CD4-positive, alpha-beta T cell (primary cell): ENCODE data around the gene RAB40C. TPM values are rescaled to one million over a fixed set of nuclear protein-coding genes. Genes with fewer than 3 reads are reported as not detected.

Experiments used
- ATAC-seq: fragments of 200-7000 bp; cut with Tn5 transposase; one replicate; pipeline ENCODE4 v1.10.0; 2022; ENCODE audit warnings: mild to moderate bottlenecking; ENCODE audit not compliant: poor library complexity
- CTCF ChIA-PET: fragments of 350-600 bp; sonication (Branson Sonifier 250); formaldehyde crosslinking; loops from one replicate; lab custom pipeline; 2021; ENCODE audit warnings: antibody characterized with exemption, inconsistent platforms; lab: Charles Lee
- POLR2A ChIA-PET: fragments of 350-600 bp; sonication (Branson Sonifier 250); formaldehyde crosslinking; loops from one replicate; lab custom pipeline; 2021; ENCODE audit warnings: antibody characterized with exemption, inconsistent platforms; lab: Charles Lee
- DNase-seq, 14 experiments: peaks; one replicate each; pipeline ENCODE4 v3.0.0-alpha.2; 2013 to 2020; ENCODE audit warnings: mixed read lengths in 2 of 14
- H3K27ac ChIP-seq, 2 donors: one replicate each; pipeline versions ENCODE4 v1.5.1 to v1.7.0; 2013; ENCODE audit warnings: low read length in 2 of 2, low read depth in 1 of 2, mild to moderate bottlenecking in 1 of 2
- H3K27me3 ChIP-seq, 2 experiments: 1 replicate in 1 of 2; 2 replicates in 1 of 2; pipeline versions ENCODE4 v1.6.1 to v1.7.0; 2013; ENCODE audit warnings: low read length in 2 of 2, control low read depth in 1 of 2, mild to moderate bottlenecking in 1 of 2, moderate library complexity in 1 of 2; ENCODE audit not compliant: insufficient read depth in 2 of 2, control insufficient read depth in 1 of 2
- H3K36me3 ChIP-seq: one replicate; pipeline ENCODE4 v1.6.1; 2013; ENCODE audit warnings: low read length, control low read depth; ENCODE audit not compliant: insufficient read depth
- H3K4me1 ChIP-seq: one replicate; pipeline ENCODE4 v1.6.1; 2013; ENCODE audit warnings: low read length, control low read depth; ENCODE audit not compliant: insufficient read depth
- H3K4me3 ChIP-seq: one replicate; pipeline ENCODE4 v1.5.1; 2013; ENCODE audit warnings: mild to moderate bottlenecking, low read length, moderate library complexity
- H3K9me3 ChIP-seq, 2 experiments: 1 replicate in 1 of 2; 2 replicates in 1 of 2; pipeline versions ENCODE4 v1.6.1 to v1.7.0; 2013; ENCODE audit warnings: low read length in 2 of 2, mild to moderate bottlenecking in 2 of 2, control low read depth in 1 of 2, moderate library complexity in 1 of 2; ENCODE audit not compliant: control insufficient read depth in 1 of 2, insufficient read depth in 1 of 2
- H3K27ac Mint-ChIP-seq: one replicate; pipeline ENCODE4 v1.8.0; 2020; ENCODE audit warnings: mixed read lengths
- H3K27me3 Mint-ChIP-seq: one replicate; pipeline ENCODE4 v1.8.0; 2021; ENCODE audit warnings: mixed read lengths
- H3K36me3 Mint-ChIP-seq: one replicate; pipeline ENCODE4 v1.8.0; 2021; ENCODE audit warnings: low read depth, mixed read lengths
- H3K4me1 Mint-ChIP-seq: one replicate; pipeline ENCODE4 v1.8.0; 2021; ENCODE audit warnings: low read depth, mixed read lengths
- H3K4me3 Mint-ChIP-seq: one replicate; pipeline ENCODE4 v1.8.0; 2020; ENCODE audit warnings: mild to moderate bottlenecking, mixed read lengths
- H3K9me3 Mint-ChIP-seq: one replicate; pipeline ENCODE4 v1.8.0; 2020; ENCODE audit warnings: mixed read lengths
- intact Hi-C, 2 experiments: fragments of 100-400 bp; cut with DNase I in 1 of 2; cut with micrococcal nuclease in 1 of 2; formaldehyde crosslinking; loops; one replicate each; pipeline versions ENCODE4 v1.15.1 to v1.9.0; 2023 to 2025; cut with DNase I, micrococcal nuclease
- polyA plus RNA-seq, 2 donors: library from polyadenylated mRNA; unstranded; fragments of 120-200 nt; gene quantifications; one replicate each; pipeline ENCODE4 v1.2.1, GENCODE V29; 2013
- total RNA-seq, 174 experiments: library from RNA in 2 of 174; stranded (reverse) in 2 of 174; gene quantifications; one replicate each; pipeline ENCODE4 v1.2.3 and lab custom pipeline; 2021 to 2026
- TF ChIP-seq, protein P1 (sequence below): fragments of 200-600 bp; IDR thresholded peaks from one replicate; pipeline ENCODE4 v1.8.0; 2022; ENCODE audit warnings: antibody characterized with exemption, mild to moderate bottlenecking

RAB40C gene, protein sequence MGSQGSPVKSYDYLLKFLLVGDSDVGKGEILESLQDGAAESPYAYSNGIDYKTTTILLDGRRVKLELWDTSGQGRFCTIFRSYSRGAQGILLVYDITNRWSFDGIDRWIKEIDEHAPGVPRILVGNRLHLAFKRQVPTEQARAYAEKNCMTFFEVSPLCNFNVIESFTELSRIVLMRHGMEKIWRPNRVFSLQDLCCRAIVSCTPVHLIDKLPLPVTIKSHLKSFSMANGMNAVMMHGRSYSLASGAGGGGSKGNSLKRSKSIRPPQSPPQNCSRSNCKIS
- 1 to 10 TPM; 8.9 to 9.5 TPM for total RNA-seq
- polyA plus RNA-seq (2013, experiment 1 of 2), result 10.3 TPM
- polyA plus RNA-seq (2013, experiment 2 of 2), result 11.2 TPM
- 5.6 to 26.1 (median 16.0) reads per million in 172 experiments for total RNA-seq (lab: John Stamatoyannopoulos, UW)

DNA sequence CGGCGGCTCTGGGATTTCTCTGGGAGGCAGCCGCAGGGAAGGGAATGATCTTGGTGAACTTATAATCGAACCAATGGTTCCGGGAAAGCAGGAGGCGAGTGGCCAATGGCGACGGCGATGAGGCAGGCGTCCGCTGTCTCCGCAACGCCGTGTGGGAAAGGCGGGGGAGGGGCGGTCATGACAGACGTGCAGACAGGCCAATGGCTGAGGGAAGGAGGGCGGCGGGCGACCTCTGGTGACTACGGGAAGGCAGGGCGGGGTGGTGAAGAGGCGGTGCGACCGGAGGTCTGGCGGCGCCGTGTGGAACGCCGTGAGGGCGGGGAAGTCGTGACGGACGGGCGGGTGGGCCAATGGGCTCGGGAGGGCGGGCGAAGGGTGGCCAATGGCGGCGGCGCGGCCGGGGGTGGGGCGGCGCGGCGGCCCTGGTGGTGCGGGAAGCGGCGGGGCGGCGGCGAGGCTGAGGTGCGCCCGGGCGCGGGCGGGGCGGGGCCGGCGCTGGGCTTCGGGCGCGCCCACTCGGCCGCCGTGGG is at the start of gene RAB40C:
TSS of gene RAB40C (plus strand) at position 409 of the 530 bp plus-strand sequence. CDS start 226 bp downstream, outside the sequence.
- no peaks in the 10 kb centered on the region for H3K9me3 Mint-ChIP-seq
- intact Hi-C loops, result loop anchor here (1.0 to 5.0 kb wide), 7 partner anchors 19 to 719 kb away; partner anchors contain the start of genes METTL26 (in 2 of the 2), CAPN15 (in 1 of the 2), PIGQ (in 1 of the 2) and UBE2I (in 1 of the 2)
- peaks cover 2% of the 10 kb centered on the region for H3K36me3 ChIP-seq
- H3K27ac ChIP-seq, result peak within 1 kb of the TSS; percentile 84 to 88
- ATAC-seq (peak; percentile 80), DNase-seq (peak; percentile 98 to 100 (median 99))
- ChIA-PET CTCF (no interaction called here), POLR2A (interaction anchor here (1.0 to 1.3 kb wide), 5 partner anchors 13 to 62 kb away, joined by 3 to 11 read pairs (median 6); partner anchors contain the start of genes CAPN15 and METTL26)
- peaks cover 16% of the 10 kb centered on the region for H3K4me1 Mint-ChIP-seq
- H3K9me3 ChIP-seq, result no peaks in the 10 kb centered on the region
- peak within 1 kb of the TSS; percentile 98 for H3K4me3 Mint-ChIP-seq
- H3K27me3 Mint-ChIP-seq, result no peaks in the 10 kb centered on the region
- peaks cover 42% of the 10 kb centered on the region for H3K4me1 ChIP-seq
- H3K27me3 ChIP-seq, result no peaks in the 10 kb centered on the region
- peaks cover 17% of the 10 kb centered on the region for H3K36me3 Mint-ChIP-seq
- peak within 1 kb of the TSS; percentile 80 for H3K4me3 ChIP-seq
- TF ChIP-seq, protein P1, sequence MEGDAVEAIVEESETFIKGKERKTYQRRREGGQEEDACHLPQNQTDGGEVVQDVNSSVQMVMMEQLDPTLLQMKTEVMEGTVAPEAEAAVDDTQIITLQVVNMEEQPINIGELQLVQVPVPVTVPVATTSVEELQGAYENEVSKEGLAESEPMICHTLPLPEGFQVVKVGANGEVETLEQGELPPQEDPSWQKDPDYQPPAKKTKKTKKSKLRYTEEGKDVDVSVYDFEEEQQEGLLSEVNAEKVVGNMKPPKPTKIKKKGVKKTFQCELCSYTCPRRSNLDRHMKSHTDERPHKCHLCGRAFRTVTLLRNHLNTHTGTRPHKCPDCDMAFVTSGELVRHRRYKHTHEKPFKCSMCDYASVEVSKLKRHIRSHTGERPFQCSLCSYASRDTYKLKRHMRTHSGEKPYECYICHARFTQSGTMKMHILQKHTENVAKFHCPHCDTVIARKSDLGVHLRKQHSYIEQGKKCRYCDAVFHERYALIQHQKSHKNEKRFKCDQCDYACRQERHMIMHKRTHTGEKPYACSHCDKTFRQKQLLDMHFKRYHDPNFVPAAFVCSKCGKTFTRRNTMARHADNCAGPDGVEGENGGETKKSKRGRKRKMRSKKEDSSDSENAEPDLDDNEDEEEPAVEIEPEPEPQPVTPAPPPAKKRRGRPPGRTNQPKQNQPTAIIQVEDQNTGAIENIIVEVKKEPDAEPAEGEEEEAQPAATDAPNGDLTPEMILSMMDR, result no peak
- H3K27ac Mint-ChIP-seq, result peak within 1 kb of the TSS; percentile 95

DNA sequence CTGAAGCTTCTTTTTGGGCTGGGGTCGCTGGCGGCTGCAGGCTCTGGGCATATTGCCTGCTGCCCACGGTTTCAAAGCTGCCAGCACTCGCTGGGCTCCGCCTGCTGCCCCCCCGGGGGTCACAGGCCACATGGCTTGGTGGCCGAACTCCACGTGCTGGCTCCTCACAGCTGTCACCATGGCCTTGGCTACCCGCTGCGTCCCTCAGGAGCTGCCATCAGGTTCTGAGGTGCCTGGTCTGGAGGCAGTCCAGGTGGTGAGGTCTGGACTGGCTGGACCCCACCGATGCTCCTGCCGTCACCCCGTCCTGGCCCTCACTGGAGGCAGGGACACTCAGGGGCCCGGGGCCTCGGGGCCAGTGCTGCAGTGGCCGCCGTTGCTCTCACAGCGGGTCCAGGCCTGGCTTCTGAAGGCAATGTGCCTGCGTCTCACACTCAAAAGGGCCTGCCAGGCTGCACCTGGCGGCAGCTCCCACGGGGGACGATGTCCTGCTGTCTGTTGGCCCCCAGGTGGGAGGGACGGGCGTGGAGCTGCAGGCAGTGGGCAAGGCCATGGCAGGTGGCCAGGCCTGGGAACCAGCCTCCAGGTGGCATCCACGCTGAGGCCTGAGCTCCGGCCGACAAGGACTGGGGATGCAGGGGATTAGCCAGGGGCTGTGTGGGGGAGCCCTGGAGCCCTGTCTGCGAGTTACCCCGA is 49.1 kb upstream of the RAB40C start:
- Mint-ChIP-seq H3K9me3 (no peaks in the 10 kb centered on the region), H3K27ac (no peak overlapping the region), H3K36me3 (peaks cover 4% of the 10 kb centered on the region), H3K4me3 (no peak overlapping the region), H3K4me1 (no peaks in the 10 kb centered on the region), H3K27me3 (no peaks in the 10 kb centered on the region)
- intact Hi-C loops, result no loop called here
- TF ChIP-seq, protein P1, result no peak
- H3K27me3 ChIP-seq, result no peaks in the 10 kb centered on the region
- H3K9me3 ChIP-seq, result peaks cover 0 to 6% of the 10 kb centered on the region in 2 experiments
- DNase-seq, result no peak
- peaks cover 19% of the 10 kb centered on the region for H3K36me3 ChIP-seq
- H3K4me1 ChIP-seq, result no peaks in the 10 kb centered on the region
- CTCF ChIA-PET, result no interaction called here
- no peak overlapping the region for H3K27ac ChIP-seq
- ATAC-seq, result no peak
- no peak overlapping the region for H3K4me3 ChIP-seq
- POLR2A ChIA-PET, result no interaction called here

DNA sequence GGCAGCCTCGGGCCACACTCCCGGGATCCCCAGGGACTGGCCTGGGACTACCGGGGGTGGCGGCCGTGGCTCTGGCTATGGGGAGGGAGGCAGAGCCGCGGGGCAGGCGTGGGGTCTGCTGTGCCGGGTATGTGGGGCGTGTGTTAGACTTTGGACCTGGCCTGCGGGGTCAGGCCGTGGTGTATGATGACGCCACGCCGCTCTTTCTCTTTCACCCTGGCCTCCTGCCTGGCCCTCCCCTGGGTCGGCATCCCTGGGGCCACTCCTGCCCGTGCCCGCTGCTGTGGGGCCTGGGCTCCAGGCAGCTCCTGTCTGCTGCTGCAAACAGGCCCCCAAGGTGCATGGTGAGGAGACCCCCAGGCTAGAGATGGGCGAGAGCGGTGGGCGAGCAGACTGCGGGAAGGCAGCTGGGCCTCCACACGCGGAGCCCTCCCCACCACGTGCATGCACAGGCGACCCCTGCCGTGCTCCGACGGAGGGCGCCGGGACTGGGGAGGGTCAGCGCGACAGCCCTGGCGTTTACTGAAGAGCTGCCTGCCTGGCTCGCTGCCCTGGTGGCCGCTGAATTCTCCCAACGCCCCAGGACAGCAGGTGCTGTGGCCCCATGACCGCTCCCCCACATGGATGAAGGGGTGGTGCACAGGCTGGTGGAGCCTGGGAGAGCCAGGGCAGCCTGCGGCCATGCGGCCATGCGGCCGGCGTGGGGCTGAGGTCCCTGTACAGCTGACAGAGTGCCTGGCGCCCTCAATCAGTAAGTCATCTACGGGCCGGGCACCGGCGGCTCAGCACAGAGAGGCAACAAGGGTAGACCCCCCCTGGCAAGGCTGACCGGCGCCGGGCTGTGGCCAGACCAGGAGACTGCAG is 46.3 kb upstream of the RAB40C start:
- DNase-seq, result no peak
- H3K4me1 Mint-ChIP-seq, result no peaks in the 10 kb centered on the region
- peaks cover 5% of the 10 kb centered on the region for H3K36me3 ChIP-seq
- no peaks in the 10 kb centered on the region for H3K27me3 ChIP-seq
- H3K36me3 Mint-ChIP-seq, result peaks cover 4% of the 10 kb centered on the region
- intact Hi-C loops, result no loop called here
- H3K27ac Mint-ChIP-seq, result no peak overlapping the region
- ChIA-PET POLR2A (no interaction called here), CTCF (no interaction called here)
- peaks cover 0 to 6% of the 10 kb centered on the region in 2 experiments for H3K9me3 ChIP-seq
- H3K4me3 Mint-ChIP-seq, result no peak overlapping the region
- no peaks in the 10 kb centered on the region for H3K27me3 Mint-ChIP-seq
- H3K27ac ChIP-seq, result no peak overlapping the region
- ATAC-seq, result no peak
- H3K4me3 ChIP-seq, result no peak overlapping the region
- TF ChIP-seq, protein P1, result no peak
- no peaks in the 10 kb centered on the region for H3K9me3 Mint-ChIP-seq
- peaks cover 17% of the 10 kb centered on the region for H3K4me1 ChIP-seq
